Mononuclear cell (primary cell): ENCODE results near the gene OR10C1. TPM values are rescaled to one million over a fixed set of nuclear protein-coding genes. Genes with fewer than 3 reads are reported as not detected.

Source experiments
- H3K27me3 ChIP-seq: 2 replicates; pipeline ENCODE4 v1.6.0; 2011; ENCODE audit warnings: low read length, control low read depth; ENCODE audit not compliant: insufficient read depth
- H3K4me1 ChIP-seq: 2 replicates; pipeline ENCODE4 v1.5.1; 2011; ENCODE audit warnings: mild to moderate bottlenecking, low read length, control low read depth; ENCODE audit not compliant: insufficient read depth
- H3K4me3 ChIP-seq: 2 replicates; pipeline ENCODE4 v1.5.1; 2011; ENCODE audit warnings: mild to moderate bottlenecking, low read length, moderate library complexity
- H3K9me3 ChIP-seq: 2 replicates; pipeline ENCODE4 v1.5.1; 2011; ENCODE audit warnings: low read depth, mild to moderate bottlenecking, control low read depth, low read length
- total RNA-seq: library from RNA; depleted of rRNA; stranded (reverse); fragments of >200 nt; gene quantifications from one replicate; pipeline ENCODE4 v1.2.3, GENCODE V29; 2012

Gene OR10C1
- total RNA-seq, 1 donor: not detected

DNA sequence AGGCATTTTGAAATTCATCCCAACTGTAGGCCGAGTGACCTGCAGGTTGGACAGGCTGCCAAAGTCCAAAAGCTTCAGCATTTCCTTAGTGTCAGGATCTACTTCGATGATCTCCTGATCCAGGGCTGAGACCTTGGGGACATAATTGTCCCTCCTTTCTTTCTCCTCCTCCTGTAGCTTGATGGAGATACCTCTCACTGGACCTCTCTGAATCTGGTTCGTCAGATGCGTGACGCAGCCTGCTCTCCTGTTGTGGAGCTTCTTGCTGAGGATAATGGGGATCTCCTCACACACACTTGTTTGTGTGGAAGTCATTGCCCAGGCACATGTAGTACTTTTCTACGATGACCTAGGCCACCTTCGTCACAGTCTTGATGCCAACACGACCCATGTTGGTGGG, 50.2 kb downstream of the OR10C1 start:
- H3K9me3 ChIP-seq: no peaks in the 10 kb centered on the region
- peaks cover 3% of the 10 kb centered on the region for H3K4me1 ChIP-seq
- peaks cover 3% of the 10 kb centered on the region for H3K27me3 ChIP-seq
- no peak overlapping the region for H3K4me3 ChIP-seq

- no peaks in the 10 kb centered on the region for H3K9me3 ChIP-seq
- H3K4me1 ChIP-seq: peaks cover 3% of the 10 kb centered on the region
- H3K4me3 ChIP-seq: no peak overlapping the region
- peaks cover 3% of the 10 kb centered on the region for H3K27me3 ChIP-seq
These were observed 50.9 kb downstream of the OR10C1 start for GRCh38 chr6:29490055-29490454.

DNA sequence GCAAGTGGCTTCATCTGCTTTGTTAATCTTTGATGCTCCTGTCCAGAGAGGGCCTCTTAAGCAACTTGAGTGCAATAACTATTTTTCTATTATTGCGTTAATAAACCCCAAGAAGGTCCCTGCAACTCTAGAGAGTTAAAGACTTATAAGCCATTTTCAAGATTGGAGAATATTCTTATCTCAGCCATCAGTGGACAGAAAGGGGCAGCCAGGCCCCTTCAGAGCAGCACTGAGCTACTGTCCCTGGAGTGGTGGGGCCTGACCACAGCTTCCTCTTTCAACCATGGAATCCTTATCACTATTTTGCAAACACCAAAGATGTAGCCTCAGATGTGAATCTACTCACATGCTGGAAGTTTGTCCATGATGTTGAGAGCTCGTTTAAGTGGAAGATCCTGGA, 51.4 kb downstream of the OR10C1 start:
- Histone ChIP-seq H3K4me1 (peaks cover 3% of the 10 kb centered on the region), H3K9me3 (no peaks in the 10 kb centered on the region), H3K4me3 (no peak overlapping the region), H3K27me3 (peaks cover 3% of the 10 kb centered on the region)

Other genes with a start within 250 kb of the OR10C1 start
- gene OR14J1, start 137.6 kb upstream of the OR10C1 start, total RNA-seq: under 0.01 TPM
- gene OR5V1, start 70.4 kb upstream of the OR10C1 start, total RNA-seq: not detected
- gene OR12D3, start 64.0 kb upstream of the OR10C1 start, total RNA-seq: not detected
- not detected for gene OR12D2, start 43.7 kb upstream of the OR10C1 start, total RNA-seq
- not detected for gene OR12D1, start 24.4 kb upstream of the OR10C1 start, total RNA-seq
- not detected for gene OR11A1, start 17.8 kb downstream of the OR10C1 start, total RNA-seq
- not detected for gene OR2H1, start 17.8 kb downstream of the OR10C1 start, total RNA-seq
- not detected for gene MAS1L, start 48.6 kb downstream of the OR10C1 start, total RNA-seq
- gene UBD, start 120.4 kb downstream of the OR10C1 start, total RNA-seq: not detected
- gene OR2H2, start 145.8 kb downstream of the OR10C1 start, total RNA-seq: under 0.01 TPM
- 18.6 TPM for gene GABBR1, start 193.9 kb downstream of the OR10C1 start, total RNA-seq
- gene MOG, start 217.8 kb downstream of the OR10C1 start, total RNA-seq: not detected
- not detected for gene ZFP57, start 241.8 kb downstream of the OR10C1 start, total RNA-seq